OCI-LY3 (cell line): ENCODE results near the gene TF.

ENCODE experiments used
- H2AFZ ChIP-seq: fragments of 200-600, 300-600 bp; shearing (Covaris generic); 2 replicates; pipeline ENCODE4 v1.6.0; 2014; ENCODE audit warnings: antibody characterized with exemption, low read depth, low read length
- H3K27ac ChIP-seq: fragments of 200-600, 300-600 bp; sonication (generic); 2 replicates; pipeline ENCODE4 v1.5.1; 2014; ENCODE audit warnings: mild to moderate bottlenecking, low read length, moderate library complexity, mixed read lengths
- H3K27me3 ChIP-seq: fragments of 200-600, 300-600 bp; sonication (generic); 2 replicates; pipeline ENCODE4 v1.6.1; 2014; ENCODE audit warnings: low read depth, low read length, mixed read lengths
- H3K36me3 ChIP-seq: fragments of 200-600, 300-600 bp; sonication (generic); replicated peaks from 2 replicates; pipeline ENCODE3; 2014; ENCODE audit warnings: low read depth, low read length, mixed read lengths
- H3K4me1 ChIP-seq: fragments of 300-600, 200-600 bp; sonication (generic); 2 replicates; pipeline ENCODE4 v1.6.1; 2014; ENCODE audit warnings: low read length, mixed read lengths
- H3K4me2 ChIP-seq: fragments of 200-600, 300-600 bp; sonication (generic); 2 replicates; pipeline ENCODE4 v1.6.1; 2014; ENCODE audit warnings: low read length, mixed read lengths
- H3K4me3 ChIP-seq: fragments of 300-600, 200-600 bp; sonication (generic); 2 replicates; pipeline ENCODE4 v1.5.1; 2014; ENCODE audit warnings: antibody characterized with exemption, mild to moderate bottlenecking, low read length, moderate library complexity
- H3K79me2 ChIP-seq: fragments of 300-600, 200-600 bp; shearing (Covaris generic); 2 replicates; pipeline ENCODE4 v1.6.1; 2014; ENCODE audit warnings: mild to moderate bottlenecking, low read length, mixed read lengths
- H3K9ac ChIP-seq: fragments of 300-600, 200-600 bp; shearing (Covaris generic); 2 replicates; pipeline ENCODE4 v1.6.0; 2014; ENCODE audit warnings: mild to moderate bottlenecking, low read length, moderate library complexity
- H3K9me3 ChIP-seq: fragments of 200-600, 300-600 bp; shearing (Covaris generic); 2 replicates; pipeline ENCODE4 v1.6.1; 2014; ENCODE audit warnings: low read length, mixed read lengths; ENCODE audit not compliant: insufficient read depth
- H4K20me1 ChIP-seq: fragments of 200-600, 300-600 bp; sonication (generic); 2 replicates; pipeline ENCODE4 v1.6.1; 2016; ENCODE audit warnings: low read length, mixed read lengths; ENCODE audit not compliant: insufficient read depth
- EZH2phosphoT487 ChIP-seq: fragments of 200-600 bp; shearing (Covaris generic); IDR thresholded peaks from 2 replicates; pipeline ENCODE4 v1.6.1; 2018; ENCODE audit warnings: antibody characterized with exemption, mixed run types, low read depth
- TF ChIP-seq, protein P1 (sequence below): fragments of 200-600, 300-600 bp; sonication (generic); IDR thresholded peaks from 2 replicates; pipeline ENCODE4 v1.5.1; 2014; ENCODE audit warnings: antibody characterized with exemption, low read length, low read depth

TF gene

DNA sequence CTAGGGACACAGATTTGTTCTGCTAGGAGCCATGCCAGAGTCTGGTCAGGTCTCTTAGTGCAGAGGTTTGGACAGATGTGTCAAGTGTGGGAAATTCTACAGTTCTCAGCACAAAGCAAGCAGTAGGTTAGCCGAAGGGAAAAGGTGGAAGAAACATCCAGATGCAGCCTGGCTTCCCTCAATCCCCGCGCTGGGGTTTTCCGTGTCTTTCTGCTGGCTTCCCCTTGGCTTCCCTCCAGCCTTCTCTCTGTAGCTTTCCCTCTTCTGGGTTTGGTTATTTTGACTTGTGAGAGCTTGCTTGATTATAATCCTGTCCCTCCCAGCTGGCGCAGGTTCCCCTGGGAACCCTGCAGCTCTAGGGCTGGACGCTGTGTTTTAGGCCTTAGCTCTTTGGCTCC is 4.1 kb downstream of the TF start:
- H4K20me1 ChIP-seq, result no peaks in the 10 kb centered on the region
- no peaks in the 10 kb centered on the region for H3K4me1 ChIP-seq
- H3K4me3 ChIP-seq, result no peak overlapping the region
- H3K27me3 ChIP-seq, result no peaks in the 10 kb centered on the region
- no peak overlapping the region for H3K9ac ChIP-seq
- H3K9me3 ChIP-seq, result no peaks in the 10 kb centered on the region
- no peaks in the 10 kb centered on the region for H3K79me2 ChIP-seq
- H3K27ac ChIP-seq, result no peak overlapping the region
- H3K4me2 ChIP-seq, result no peak overlapping the region
- no peak overlapping the region for H2AFZ ChIP-seq
- H3K36me3 ChIP-seq, result no peaks in the 10 kb centered on the region
- TF ChIP-seq, protein P1, sequence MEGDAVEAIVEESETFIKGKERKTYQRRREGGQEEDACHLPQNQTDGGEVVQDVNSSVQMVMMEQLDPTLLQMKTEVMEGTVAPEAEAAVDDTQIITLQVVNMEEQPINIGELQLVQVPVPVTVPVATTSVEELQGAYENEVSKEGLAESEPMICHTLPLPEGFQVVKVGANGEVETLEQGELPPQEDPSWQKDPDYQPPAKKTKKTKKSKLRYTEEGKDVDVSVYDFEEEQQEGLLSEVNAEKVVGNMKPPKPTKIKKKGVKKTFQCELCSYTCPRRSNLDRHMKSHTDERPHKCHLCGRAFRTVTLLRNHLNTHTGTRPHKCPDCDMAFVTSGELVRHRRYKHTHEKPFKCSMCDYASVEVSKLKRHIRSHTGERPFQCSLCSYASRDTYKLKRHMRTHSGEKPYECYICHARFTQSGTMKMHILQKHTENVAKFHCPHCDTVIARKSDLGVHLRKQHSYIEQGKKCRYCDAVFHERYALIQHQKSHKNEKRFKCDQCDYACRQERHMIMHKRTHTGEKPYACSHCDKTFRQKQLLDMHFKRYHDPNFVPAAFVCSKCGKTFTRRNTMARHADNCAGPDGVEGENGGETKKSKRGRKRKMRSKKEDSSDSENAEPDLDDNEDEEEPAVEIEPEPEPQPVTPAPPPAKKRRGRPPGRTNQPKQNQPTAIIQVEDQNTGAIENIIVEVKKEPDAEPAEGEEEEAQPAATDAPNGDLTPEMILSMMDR, result no peak
- no peak for TF ChIP-seq EZH2phosphoT487

DNA sequence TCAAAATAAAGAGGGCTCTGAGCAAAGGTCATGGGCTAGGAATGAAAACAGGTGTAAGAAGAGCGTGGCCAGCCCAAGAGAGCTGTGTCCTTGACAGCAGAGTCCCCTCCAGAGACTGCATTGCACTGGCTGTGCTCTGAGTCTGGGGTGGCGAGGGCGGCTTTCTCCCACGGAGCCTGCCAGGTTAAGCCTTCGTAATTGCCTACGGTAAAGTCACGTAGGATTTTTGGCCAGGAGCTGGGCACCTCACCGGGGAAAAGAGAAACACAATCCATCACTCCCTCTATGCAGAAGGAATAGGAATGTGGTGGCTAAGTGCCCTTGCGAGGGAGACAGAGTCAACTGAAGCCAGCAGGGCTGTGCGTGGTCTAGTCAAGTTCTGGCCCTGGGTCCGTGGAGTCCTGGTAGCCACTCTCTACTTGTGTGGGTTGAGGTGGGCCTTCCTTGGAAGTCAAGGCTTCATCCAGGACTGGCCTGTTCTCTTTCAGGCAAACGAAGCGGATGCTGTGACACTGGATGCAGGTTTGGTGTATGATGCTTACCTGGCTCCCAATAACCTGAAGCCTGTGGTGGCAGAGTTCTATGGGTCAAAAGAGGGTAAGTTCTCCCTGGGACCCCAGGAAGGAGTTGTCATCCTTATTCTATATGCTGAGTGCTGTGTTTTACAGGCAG is 7.0 kb downstream of the TF start:
- Histone ChIP-seq H3K27me3 (no peaks in the 10 kb centered on the region), H2AFZ (no peak overlapping the region), H3K27ac (no peak overlapping the region), H3K4me2 (no peak overlapping the region), H3K9me3 (no peaks in the 10 kb centered on the region), H3K79me2 (no peaks in the 10 kb centered on the region), H3K4me3 (no peak overlapping the region), H4K20me1 (no peaks in the 10 kb centered on the region), H3K9ac (no peak overlapping the region), H3K4me1 (no peaks in the 10 kb centered on the region), H3K36me3 (no peaks in the 10 kb centered on the region)
- no peak for TF ChIP-seq EZH2phosphoT487
- TF ChIP-seq, protein P1, result no peak

DNA sequence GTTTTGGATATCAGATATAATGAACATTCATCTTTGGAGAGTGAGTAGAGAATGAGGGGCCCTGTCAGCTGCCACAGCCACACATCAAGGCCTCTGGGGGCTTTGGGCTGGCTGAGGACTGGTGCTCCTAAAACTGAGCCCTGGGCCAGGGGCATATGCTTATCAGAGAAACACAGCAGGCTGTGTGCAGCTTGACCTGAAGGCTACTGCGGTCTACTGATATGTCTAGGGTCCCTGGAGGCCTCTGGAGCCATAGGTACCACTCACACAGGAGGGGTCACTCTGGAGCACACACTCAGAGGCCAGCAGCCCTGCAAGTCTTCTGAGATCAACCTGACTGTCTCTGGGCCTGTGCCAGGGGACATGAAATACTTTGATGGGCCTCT is 7.6 kb downstream of the TF start:
- Histone ChIP-seq H2AFZ (no peak overlapping the region), H3K79me2 (no peaks in the 10 kb centered on the region)
- TF ChIP-seq, protein P1, result no peak
- TF ChIP-seq EZH2phosphoT487, result no peak

DNA sequence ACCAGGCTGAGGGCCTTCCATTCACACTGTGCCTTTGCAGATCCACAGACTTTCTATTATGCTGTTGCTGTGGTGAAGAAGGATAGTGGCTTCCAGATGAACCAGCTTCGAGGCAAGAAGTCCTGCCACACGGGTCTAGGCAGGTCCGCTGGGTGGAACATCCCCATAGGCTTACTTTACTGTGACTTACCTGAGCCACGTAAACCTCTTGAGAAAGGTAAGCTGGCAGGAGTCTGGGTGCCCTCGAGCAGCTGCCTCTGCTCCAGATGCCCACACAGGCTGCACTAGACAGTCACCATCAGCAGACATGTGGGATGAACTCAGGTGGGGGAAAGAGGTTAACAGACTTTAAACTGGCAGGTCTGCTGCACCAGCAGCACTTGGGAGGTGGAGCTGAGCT is 8.3 kb downstream of the TF start:
- TF ChIP-seq, protein P1, result no peak
- TF ChIP-seq EZH2phosphoT487, result no peak
- Histone ChIP-seq H3K4me3 (no peak overlapping the region), H3K4me2 (no peak overlapping the region), H3K9ac (no peak overlapping the region), H3K79me2 (no peaks in the 10 kb centered on the region), H3K36me3 (no peaks in the 10 kb centered on the region), H3K4me1 (no peaks in the 10 kb centered on the region), H4K20me1 (no peaks in the 10 kb centered on the region), H3K27me3 (no peaks in the 10 kb centered on the region), H2AFZ (no peak overlapping the region), H3K27ac (no peak overlapping the region), H3K9me3 (no peaks in the 10 kb centered on the region)

More for the DNA sequence above, 7.6 kb downstream of the TF start:
- no peak overlapping the region for H3K27ac ChIP-seq
- H3K9ac ChIP-seq, result no peak overlapping the region
- H3K9me3 ChIP-seq, result no peaks in the 10 kb centered on the region
- H3K36me3 ChIP-seq, result no peaks in the 10 kb centered on the region
- no peak overlapping the region for H3K4me2 ChIP-seq
- H3K27me3 ChIP-seq, result no peaks in the 10 kb centered on the region
- no peak overlapping the region for H3K4me3 ChIP-seq
- no peaks in the 10 kb centered on the region for H4K20me1 ChIP-seq
- no peaks in the 10 kb centered on the region for H3K4me1 ChIP-seq
